ENCODE data around the gene TRIP10. TPM values are rescaled to one million over a fixed set of nuclear protein-coding genes. Genes with fewer than 3 reads are reported as not detected.

TRIP10 gene
- total and polyA plus RNA-seq, 2 of the 4 experiments (the other 2 are of a cell fraction): 39.1 to 47.0 TPM

GRCh38 chr19:6705931-6706632 lies 33.4 kb upstream of the TRIP10 start:
- H3K4me3 ChIP-seq (ENCODE audit: insufficient read depth, low read depth, low read length): no peak overlapping the region
- H3K79me1 ChIP-seq (ENCODE audit: low read depth in 1 of 2, low read length in 2 of 2): no peaks in the 10 kb centered on the region
- no peaks in the 10 kb centered on the region for H3K9me3 ChIP-seq (ENCODE audit: control insufficient read depth, insufficient read depth, low read length)
- intact Hi-C loops (cut with micrococcal nuclease) (no loop called here), dilution Hi-C loops (cut with HindIII; ENCODE audit: low sequenced_read_pairs, unreplicated experiment) (no loop called here), in situ Hi-C loops (cut with MboI; ENCODE audit: low sequenced_read_pairs) (no loop called here)
- H3K23ac ChIP-seq (ENCODE audit: low read depth, low read length): no peak overlapping the region
- no peak for DNase-seq
- H2BK5ac ChIP-seq (ENCODE audit: low read depth, low read length, poor library complexity, severe bottlenecking): no peak overlapping the region
- H3K56ac ChIP-seq (ENCODE audit: extremely low read depth, insufficient read depth, low read length): no peak overlapping the region
- H3K27me3 ChIP-seq (ENCODE audit: control insufficient read depth, insufficient read depth, low read length): peaks cover 2% of the 10 kb centered on the region; the same call in 1 of the 2 replicates
- no peak overlapping the region for H2AK5ac ChIP-seq (ENCODE audit: low read depth, low read length)
- ChIA-PET CTCF (no interaction called here), POLR2A (ENCODE audit: unreplicated experiment) (no interaction called here)
- H2AK9ac ChIP-seq (replicated peaks; ENCODE audit: low read depth, low read length, poor library complexity): no peak overlapping the region
- no TSS peak for BruUV-seq (replicated peaks)
- H2BK120ac ChIP-seq (ENCODE audit: low read depth, low read length): no peak overlapping the region
- H3K9ac ChIP-seq (ENCODE audit: low read depth, low read length): no peak overlapping the region
- no peak overlapping the region for H4K8ac ChIP-seq (ENCODE audit: low read depth in 2 of 2, low read length in 2 of 2)
- H2BK20ac ChIP-seq (ENCODE audit: low read depth, low read length): no peak overlapping the region
- no peaks in the 10 kb centered on the region for H3K9me1 ChIP-seq (ENCODE audit: insufficient read depth, low read length)
- H2AFZ ChIP-seq (replicated peaks; ENCODE audit: low read length, poor library complexity): no peak overlapping the region
- no peaks in the 10 kb centered on the region for H3K36me3 ChIP-seq (ENCODE audit: control insufficient read depth, insufficient read depth, low read length)
- H3K27ac ChIP-seq (ENCODE audit: insufficient read depth, low read length): no peak overlapping the region
- H3K14ac ChIP-seq (replicated peaks; ENCODE audit: low read depth, low read length): no peak overlapping the region
- H3K4me1 ChIP-seq (ENCODE audit: control insufficient read depth, insufficient read depth, low read length): no peaks in the 10 kb centered on the region
- H2BK15ac ChIP-seq (ENCODE audit: low read depth, low read length): no peak overlapping the region
- no peak overlapping the region for H3K4ac ChIP-seq (ENCODE audit: low read depth, low read length)
- 79% methylated on average over 3 of the region's 11 CpGs; no CpG with 5 or more reads in 1 of the 2 experiments for WGBS, 2 experiments (ENCODE audit: extremely low coverage in 2 of 2, insufficient read length in 1 of 2)
- ATAC-seq (ENCODE audit: low read depth): no peak
- no peaks in the 10 kb centered on the region for H4K20me1 ChIP-seq (ENCODE audit: insufficient read depth, low read length)
- H3K18ac ChIP-seq (ENCODE audit: low read depth, low read length): no peak overlapping the region
- TF ChIP-seq CHD1 (IDR thresholded peaks at IDR 0.05; ENCODE audit: low read depth, low read length): no peak
- H4K5ac ChIP-seq (ENCODE audit: low read depth, low read length): no peak overlapping the region
- H4K91ac ChIP-seq (ENCODE audit: insufficient read depth, low read depth, low read length): no peak overlapping the region
- no peak overlapping the region for H3K4me2 ChIP-seq (ENCODE audit: low read depth, low read length)
